HG03460 (cell line): Measurements from ENCODE around the gene ALK.

Experiments
- ATAC-seq: cut with Tn5 transposase; IDR thresholded peaks from one replicate; pipeline ENCODE4 v1.9.1; 2021; ENCODE audit not compliant: unreplicated experiment

Gene ALK

DNA sequence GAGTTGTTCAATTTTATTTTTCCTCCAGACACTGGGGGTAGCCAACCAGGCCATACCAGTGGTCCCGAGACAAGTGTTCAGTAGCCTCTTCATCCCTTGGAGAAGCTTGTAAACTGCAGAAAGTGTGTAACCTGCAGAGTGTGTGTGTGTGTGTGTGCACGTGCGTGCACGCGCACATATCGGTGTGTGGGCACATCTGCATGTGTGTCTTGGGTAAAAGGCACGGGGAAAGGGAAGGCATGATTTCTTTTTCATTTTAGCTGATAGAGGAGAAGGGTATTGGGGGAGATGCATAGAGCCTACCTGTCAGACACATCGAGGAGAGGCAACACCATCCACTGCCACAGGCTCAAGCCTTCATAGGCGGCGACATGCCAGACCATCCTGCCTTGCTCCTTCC, 624.8 kb downstream of the ALK start:
- ATAC-seq = no peak

DNA sequence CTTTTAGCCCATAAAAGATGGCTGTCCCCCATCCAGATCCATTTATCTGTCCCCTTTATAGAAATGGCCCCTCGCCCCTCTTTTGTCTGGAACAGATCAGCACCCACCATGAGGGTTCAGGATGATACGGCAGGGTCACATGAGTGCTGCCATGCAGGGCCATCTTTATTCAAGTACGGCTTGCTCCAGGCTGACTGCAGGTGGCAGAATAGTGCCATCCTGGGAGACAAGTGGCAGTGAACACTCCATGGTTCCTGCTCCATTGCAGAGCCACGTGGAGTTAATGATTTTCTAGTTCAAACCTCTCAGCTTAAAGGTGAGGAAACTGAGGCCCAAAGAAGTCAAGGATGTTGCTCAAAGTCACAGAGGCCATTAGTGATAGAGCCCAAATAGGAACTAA, 625.5 kb downstream of the ALK start:
- no peak for ATAC-seq

DNA sequence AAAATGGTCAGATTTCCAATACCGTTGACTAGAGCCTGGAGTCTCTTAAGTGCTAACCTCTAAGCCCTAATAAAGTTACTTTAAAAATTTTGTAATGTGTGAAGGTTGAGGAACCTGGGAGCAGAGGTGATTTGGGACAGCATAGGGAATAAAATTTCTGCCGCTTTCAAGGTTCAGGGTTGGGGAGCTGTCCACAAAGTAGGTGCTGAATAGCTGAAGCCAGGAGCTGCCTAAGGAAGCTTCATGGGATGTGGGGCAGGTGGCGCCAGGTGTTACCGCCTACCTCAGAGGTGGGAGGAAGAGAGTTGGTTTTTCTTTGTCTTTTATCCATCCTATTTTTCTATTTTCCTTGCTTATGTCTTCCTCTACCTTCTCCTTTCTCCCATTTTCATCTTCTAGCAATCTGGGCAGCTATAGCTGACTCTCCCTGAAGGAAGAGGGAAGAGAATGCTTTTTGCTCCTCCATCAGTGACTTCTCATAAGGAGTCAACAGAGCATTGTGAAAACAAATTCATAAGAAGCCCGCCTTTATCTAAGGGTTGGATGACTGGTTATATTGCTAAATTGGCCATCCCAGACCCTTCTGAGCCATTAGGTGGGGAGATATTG, 627.5 kb downstream of the ALK start:
- ATAC-seq = no peak

DNA sequence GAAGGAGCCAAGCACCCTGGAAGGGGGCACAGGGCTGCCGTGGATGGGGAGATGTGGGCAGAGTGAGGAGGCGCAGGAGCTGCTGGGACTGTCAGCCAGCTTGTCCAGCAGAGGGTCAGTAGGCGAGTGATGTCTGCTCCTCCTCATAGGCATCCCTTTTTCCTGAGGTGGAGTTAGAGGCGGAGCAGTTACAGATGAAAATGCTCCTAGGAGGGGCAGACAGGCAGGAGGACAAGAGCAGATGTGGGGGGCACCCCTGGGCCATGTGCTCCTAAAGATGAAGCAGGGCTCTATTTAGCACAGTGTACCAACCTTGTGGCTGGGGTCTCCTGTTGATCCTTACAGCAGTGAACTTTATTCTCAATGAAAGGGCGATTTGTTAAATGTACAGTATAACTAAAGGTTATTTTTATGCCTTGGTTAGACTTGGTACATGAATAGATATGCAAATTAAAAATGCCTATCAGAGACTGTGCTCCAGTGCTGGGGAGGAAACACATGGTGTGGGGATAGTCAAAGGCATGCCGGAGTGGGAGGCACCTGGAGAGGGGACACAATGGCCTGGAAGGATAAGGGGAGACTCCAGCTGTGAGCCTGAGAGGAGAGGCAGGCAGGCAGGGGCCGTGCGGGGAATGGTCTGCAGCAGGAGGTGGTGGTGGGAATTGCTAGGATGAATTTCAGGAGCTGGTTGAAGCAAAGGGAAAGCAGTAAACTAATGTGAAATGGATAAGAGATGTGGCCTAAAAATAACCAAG, 630.9 kb downstream of the ALK start:
- ATAC-seq = no peak

DNA sequence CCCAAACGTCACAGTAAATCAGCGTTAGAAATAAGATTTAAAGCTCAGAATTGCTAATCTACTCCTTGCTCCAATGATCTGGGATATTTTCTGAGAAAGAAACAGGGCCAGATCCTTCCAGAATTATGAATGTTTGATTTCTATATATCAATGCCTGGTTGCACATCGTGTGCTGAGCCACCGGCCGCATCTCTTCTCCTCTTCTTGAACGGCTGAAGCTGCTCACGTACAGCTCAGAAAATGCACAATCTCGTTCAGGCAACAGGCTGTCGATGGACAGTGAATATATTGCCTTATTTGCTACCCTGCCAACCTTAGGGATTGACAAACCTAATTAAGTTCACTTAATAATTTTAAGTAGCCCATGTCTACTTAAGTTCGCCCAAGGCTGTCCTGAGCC, 636.7 kb downstream of the ALK start:
- no peak for ATAC-seq

DNA sequence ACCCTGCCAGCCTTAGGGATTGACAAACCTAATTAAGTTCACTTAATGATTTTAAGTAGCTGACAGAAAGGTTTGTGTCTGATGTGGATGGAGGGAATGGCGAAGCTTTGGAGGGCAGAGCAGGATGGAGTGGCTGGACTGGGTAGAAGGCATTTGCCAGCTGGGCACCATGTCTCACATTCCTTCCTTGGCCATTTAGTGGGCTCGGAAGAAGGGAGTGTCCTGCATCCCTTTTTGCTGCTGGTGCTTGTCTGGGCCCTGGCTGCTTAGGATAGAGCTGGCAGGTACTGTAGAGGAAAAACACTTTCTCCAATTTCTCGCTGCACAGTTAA, 639.5 kb downstream of the ALK start:
- no peak for ATAC-seq

DNA sequence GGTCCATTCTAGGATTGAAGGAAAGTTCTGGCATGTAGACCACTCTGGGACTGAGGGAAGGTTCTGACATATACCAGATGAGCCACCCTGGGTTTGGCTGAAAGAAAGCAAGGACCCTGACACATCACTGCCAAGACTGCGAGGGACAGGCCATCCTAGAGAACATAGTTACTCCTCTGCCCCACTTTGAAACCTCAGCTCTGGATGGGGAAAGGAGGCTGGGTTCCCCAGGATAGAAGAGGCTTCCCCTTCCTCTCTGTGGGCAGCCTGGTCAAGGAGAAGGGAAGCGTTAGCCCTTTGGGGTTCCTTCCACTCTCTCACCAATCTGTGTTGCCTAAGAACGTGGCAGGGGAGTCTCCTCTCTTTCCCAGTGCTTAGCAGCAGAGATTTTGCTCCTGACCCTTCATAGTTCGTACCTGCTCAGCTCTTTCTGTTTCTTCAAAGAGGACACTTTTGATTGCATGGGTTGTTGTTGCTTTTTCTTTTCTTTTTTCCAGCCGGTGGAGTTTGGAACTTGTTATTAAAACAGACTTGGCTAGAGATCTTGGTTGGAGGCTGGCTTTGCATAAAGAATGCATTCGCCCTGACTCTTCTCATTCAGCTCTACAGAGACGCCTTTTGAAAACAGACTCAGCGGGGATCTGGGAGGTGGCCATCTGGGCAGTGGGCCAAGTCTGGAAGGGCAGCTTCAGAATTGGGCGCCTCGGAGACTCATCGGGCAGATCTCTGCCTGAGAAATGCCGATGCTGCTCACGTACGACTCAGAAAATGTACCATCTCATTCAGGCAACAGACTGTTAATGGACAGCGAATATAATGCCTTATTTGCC, 640.1 kb downstream of the ALK start:
- no peak for ATAC-seq

DNA sequence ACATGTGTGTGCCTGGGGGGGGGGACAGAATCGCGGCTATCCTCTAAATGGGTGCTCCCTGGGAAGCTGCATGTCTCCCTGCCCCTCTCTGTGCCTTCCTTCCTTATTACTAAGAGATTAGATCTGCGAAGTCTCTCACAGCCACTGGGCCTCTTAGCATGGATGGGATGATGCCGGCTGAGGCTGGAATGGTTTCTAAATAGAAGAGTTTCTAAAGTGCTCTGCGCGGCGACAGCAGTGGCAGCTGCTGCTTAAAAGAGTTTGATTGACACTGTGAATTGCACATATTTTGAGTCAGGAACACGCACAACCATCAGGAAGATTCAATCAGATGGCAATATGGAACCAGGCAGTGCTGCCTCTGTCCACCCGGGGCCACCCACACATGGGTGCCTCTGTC, 642.4 kb downstream of the ALK start:
- ATAC-seq = no peak

DNA sequence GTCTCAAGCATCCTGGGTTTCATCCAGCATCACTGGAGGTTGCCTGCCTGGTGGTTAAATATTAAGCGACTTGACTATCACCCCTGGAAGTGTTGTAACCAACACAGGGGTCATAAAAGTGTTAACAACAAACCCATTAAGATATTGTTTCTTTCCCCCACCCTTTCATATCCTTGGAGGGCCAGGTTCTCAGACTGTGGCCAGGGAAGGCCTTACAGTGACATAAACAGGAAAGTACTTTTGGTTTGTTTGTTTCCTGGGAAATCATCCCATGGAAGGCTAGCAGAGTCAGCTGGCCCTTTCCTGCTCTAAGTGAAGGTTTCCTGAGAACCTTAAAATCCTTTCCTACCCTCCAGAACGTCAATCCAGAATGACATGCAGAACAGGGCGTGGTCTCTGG, 645.2 kb downstream of the ALK start:
- no peak for ATAC-seq

DNA sequence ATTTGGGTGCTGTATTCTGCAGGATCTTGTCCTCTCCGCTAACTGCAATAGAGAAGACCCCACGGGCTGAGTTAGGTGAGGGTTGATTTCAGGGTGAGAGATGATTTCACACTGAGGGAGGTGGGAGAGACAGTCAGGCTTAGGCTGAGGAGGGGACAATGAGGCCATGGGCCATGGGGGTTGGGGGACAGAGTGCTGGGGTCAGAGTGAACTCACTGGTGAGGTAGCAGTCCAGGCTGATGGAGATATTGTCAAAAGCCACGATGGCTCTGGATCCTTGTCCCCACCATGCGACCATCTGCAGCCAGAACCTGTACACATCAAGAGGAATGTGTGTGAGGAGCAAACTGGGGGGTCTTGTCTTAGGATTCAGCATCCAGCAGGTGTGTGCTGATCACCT, 646.2 kb downstream of the ALK start:
- ATAC-seq = no peak

DNA sequence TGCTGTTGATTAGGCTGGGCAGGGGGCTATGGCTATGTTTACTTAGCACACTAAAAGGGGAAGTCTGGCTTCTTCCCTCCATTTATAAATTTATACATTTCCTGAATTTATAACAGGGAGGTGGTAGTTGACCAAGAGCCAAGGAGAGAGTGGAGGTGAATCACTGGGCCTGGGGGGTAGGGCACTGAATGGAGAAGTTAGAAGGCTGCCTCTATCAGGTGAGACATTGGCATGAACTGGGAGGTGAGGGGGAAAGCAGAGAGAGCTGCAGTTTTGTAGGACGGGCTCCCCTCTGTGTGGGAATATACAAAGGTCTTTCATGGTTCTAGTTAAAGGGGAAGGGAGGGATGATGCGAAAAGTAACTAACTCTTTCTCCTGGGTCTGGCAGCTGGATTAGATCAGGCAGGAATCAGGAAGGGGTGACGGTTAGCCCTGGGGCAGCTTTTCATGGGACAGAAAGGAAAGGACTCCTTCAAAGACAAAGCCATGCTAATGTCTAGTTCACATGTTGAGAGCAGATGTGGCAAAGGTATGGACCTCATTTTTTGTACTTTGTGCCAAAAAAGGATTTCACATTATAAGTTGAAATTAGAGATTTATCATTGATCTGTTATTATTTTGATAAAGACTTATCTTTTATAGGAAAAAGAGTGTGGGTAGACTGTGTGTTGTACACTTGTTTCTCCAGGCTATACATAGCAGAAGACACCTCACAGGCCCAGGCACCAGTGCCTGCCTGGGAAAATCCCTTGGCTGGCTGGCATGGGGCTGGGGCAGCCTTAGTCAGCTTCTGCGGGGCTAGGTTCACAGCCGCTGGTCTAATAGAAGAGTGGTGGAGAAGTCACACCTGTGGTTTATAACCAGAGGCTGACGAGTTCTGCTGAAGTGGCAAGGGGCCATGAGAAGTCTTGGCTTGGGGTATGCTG, 647.4 kb downstream of the ALK start:
- no peak for ATAC-seq

DNA sequence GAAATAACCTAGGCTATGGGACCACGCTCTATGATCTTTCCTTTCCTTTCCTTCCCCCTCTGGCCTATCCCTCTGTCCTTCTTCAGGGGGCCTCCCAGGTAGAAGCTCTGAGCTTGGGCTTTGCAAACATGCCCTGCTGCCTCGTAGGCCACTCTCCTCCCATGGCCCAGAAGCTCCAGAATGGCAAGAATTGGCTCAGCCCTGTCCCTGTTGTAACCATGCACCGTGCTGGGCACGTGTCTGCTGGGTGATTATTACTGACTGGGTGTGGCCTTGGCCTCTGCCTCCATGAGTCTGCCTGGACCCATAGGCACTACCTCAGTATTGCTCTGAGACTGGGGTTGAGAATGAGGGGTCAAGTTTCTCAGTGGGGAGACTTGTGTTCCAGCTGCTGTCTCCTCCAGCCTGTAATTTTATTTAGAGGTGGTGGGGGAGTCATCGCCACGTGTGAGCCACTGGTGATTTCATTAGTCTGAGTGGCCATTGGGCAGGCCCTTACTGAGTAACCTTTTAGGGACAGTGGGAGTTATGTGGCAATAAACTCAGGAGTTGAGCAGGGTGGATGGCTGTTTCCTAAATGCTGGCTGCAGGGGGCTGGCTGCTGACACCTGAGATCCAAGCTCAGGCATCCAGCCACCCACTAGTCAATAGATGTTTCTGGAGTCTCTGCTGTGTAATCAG, 648.2 kb downstream of the ALK start:
- no peak for ATAC-seq

DNA sequence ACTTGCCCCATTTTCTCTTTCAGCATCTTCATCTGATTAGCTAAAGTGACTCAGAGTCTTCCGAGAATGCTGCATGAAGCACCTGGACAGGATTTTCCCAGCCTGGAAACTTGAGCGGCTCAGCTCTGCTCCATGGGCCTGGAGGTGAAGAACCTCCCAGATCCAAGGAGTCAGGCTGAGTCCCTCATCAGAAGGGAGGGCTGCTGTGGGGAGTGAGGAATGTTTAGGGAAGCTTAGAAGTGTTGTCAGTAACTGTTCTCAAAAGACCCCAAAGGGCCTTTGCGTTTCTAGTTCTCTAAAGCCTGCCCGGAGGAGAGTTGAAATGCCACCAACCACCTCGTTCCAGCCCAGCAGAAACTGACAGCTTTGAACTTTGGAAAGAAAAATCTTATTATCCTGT, 649.1 kb downstream of the ALK start:
- ATAC-seq = no peak

DNA sequence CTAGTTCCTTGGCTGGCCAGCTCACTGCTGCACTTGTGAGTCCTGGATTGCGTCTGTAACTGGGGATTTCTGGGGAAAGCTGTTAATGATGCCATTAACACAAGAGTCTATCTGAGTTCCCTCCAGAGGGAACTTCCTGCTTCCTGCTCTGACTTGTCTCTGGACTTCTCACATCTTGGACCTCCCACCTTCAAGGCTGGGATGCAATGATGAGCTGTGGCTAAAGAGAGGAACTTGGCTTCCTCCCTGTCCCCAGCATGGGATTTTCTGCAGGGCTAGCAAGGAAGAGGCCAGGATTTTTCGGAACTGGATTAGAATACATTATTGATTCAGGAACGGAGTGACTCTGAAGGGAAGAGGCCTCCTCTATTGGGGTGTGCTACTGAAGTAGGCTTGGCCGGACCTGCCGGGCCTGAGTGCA, 650.7 kb downstream of the ALK start:
- no peak for ATAC-seq

DNA sequence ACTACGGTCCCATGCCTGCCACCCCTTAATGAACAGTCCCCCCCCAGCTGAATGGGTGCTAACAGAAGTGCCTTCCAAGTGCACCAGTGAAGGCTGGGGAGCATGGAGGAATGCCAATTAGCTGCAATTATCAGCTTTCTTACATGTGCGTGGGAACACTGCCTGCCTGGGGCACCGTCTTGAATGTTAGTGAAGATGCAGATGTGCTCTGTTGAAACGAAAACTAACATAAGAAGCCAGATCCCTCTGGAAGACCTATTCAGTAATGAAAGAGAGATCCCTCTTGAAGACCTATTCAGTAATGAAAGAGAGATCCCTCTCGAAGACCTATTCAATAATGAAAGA, 651.6 kb downstream of the ALK start:
- ATAC-seq = no peak

DNA sequence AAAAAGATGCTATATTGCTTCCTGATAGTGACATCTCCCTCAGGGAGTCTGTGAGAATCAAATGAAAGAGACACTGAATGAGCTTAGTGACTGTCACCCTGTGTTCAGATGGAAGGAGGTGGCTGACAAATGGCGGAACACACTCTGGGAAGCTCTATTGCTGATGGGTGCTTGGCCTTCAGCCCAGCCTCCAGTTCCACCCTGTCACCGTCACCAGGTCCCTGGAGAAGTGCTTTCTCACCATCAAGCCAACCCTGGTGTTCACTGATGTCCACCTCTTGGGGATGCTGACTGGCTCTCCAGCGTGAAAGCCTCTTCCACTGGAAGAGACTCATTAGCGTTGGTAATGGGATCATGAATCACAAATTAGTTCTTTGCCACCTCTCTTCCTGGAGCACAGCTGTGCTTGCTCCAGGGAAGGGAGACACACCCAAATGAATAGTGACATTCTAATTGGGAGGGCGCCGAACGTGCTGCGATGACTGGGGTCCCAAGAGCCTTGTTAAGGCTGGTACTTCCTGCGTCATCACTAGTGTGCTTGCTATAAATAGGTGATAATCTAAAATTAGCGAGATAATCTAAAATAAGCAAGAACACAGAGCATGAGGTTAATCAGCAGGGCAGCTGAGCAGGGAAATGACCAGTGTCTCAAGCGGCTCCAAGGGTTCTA, 652.2 kb downstream of the ALK start:
- ATAC-seq = no peak

DNA sequence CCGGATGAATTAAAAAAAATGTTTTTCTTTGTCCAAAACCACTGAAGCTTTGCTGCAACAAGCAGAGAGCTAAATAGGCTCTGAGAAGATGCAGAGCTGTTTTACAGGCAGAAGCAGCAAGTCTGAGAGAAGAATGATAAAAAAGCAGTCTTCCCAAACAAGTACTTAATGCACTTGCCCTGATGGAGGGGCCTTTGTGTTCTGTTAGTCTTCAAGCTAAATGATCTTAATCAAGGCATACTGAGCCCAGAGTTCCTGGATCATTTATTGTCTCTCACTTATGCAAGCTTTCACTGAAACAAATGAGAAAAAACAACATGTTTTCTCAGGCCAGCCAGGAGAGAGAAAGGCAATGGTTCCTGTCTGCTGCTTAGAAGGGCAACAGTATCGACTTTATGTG, 653.7 kb downstream of the ALK start:
- ATAC-seq = no peak

DNA sequence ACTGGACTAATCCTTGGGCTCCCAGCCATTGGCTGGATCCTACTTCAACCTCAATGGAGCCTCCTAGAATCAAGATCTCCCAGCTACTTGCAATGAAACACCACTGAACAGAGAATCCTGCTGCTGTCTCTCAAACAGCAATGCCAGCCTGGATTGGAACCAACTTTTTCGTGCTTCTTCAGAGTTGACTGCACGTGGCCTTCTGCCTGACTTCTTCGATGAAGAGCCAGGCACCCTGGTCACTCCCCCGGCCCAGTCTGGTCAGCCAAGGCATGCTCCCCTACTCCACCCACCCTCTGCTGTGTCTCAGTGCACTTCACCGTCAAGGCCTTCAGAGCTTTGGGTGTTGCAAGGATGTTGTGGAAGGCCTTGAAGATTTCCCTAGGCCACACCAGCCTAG, 657.5 kb downstream of the ALK start:
- ATAC-seq = no peak

DNA sequence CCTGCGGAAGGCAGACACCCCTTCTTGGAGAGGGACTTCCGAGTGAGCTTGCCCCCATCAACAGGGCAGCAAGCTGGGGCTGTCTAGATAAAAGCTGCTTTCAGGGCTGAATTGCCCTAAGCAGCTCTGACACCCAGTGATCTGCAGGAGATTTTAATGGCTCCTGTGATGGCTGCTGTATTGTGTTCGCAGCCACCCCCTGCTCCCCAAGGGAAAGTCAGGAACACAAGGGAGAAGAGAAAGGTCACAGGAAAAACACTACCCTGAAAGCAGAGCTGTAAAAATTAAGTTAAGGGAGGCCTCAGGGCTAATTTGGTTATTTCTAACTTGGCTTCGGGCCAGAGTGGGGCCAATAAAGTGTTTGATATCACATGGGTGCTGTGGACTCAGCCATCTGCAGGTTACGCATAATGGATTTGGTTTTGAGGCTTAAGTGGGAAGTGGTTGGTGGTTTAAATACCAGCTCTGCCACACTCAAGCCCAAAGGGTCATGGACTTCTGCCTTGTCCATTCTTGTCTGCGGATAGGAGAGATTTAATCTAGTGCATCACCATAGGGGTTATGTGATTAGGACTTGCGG, 658.6 kb downstream of the ALK start:
- ATAC-seq = no peak

DNA sequence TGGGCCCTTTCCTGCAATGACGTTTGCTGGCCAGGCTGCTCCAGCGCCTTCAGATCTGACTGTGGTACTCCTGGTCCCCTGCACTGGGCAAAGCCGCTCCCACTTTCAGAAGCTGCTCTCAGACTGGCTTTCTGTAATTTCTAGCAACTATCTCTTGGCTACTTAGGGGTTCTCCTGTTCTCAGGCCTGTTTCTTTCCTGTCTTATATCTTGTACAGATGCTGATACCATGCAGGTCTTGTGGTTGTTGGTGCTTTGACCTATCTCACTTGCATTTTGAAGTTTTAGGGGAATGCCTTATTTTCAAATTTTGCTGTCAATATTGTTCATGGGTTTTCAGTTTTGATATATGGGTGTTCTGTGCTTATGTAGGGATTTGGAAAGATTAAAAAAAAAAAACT, 660.4 kb downstream of the ALK start:
- no peak for ATAC-seq
